GM18520 (cell line): ENCODE data around the gene ABLIM2.
"Not testable (repeated sequence)": the region's sequence is repeated elsewhere in the genome, so short reads cannot be mapped to it uniquely, and the experiment has no call there.

ENCODE experiments used
- ATAC-seq: cut with Tn5 transposase; IDR thresholded peaks from one replicate; pipeline ENCODE4 v1.9.1; 2021; ENCODE audit not compliant: unreplicated experiment

Gene ABLIM2

DNA sequence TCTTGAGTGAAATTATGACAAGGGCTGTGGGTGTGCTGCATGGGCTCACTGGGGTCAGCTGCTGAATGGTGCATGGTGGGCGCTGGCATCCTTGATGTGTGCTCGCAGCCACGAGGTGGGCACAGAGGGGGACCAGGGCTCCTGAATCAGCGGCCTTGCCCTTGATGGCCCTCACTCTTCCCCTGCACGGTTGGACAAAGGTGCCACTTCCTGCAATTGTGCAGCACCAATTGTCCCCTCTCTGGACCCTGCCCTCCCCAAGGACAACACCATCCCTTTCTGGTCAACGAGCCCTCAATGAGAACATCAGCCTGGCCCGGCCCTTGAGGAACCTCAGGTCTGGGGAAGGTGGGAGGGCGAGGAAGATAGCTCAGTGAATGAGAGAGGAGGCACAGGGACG is 16.1 kb downstream of the ABLIM2 start:
- no peak for ATAC-seq

DNA sequence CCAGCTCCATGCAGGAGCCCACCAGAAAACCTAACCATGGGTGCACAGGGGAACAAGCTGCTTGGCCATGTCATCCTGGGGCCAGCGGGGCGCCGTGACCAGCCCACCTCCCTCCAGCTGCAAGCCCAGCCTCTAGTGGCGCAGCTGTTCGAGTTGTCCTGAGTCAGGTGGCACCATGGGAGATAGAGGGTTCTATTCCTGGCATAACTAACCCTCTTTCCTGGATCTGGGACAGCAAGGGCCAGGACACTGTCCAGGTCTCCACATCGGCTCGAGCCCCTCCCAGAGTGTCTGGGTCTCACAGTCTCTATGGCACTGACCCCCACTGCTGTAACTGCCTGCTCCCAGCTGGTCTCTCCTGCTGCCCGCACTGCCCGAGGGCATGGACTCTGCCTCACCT is 16.7 kb downstream of the ABLIM2 start:
- ATAC-seq, result no peak

DNA sequence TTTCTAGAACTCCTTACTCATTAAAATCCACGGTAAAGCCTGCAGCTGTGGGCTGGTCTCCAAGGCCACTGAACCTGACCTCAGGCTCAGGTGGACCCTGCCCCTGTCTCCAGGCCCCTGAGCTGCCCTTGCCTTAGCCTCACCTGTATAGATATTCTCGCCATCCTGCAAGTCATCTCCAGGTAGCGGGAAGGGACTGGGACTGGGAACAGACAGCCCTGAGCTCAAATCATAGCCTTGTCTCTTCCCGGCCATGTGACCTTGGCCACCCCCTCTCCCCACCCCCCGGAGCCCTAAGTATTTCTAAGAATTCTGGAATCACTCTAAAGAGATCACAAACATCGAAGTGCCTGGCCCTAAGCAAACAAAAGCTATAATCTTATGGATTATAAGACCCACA is 17.7 kb downstream of the ABLIM2 start:
- ATAC-seq, result no peak

DNA sequence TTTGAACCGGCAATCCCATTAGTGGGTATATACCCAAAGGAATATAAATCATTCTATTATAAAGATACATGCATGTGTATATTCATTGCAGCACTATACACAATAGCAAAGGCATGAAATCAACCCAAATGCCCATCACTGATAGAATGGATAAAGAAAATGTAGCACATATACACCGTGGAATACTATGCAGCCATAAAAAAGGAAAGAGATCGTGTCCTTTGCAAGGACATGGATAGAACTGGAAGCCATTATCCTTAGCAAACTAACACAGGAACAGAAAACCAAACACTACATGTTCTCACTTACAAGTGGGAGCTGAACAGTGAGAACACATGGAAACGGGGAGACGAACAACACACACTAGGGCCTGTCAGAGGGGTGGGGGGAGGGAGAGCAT is 18.9 kb downstream of the ABLIM2 start:
- ATAC-seq, result not testable (repeated sequence)

GRCh38 chr4:8136972-8137710 is 21.5 kb downstream of the ABLIM2 start:
- ATAC-seq, result no peak

DNA sequence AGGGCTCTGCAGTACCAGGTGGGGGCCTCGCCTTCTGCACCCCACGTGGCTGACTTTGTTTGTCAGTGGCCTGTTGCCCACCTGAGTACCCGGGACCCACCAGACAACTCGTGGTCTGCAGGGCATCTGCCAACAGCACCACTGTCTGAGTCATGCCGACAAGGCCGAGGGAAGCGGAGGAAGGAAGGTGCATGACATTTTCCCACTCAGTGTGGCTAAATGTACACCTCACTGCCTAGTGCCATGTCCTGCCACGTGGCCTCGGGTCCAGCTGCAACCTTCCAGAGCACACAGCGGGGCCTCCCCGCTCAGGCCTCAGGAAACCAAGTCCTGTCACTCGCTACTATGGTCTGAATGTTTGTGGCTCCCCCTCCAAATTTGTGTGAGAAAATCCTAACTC is 22.1 kb downstream of the ABLIM2 start:
- no peak for ATAC-seq

- ATAC-seq, result no peak
Observed at GRCh38 chr4:8135666-8136065, 22.9 kb downstream of the ABLIM2 start.

DNA sequence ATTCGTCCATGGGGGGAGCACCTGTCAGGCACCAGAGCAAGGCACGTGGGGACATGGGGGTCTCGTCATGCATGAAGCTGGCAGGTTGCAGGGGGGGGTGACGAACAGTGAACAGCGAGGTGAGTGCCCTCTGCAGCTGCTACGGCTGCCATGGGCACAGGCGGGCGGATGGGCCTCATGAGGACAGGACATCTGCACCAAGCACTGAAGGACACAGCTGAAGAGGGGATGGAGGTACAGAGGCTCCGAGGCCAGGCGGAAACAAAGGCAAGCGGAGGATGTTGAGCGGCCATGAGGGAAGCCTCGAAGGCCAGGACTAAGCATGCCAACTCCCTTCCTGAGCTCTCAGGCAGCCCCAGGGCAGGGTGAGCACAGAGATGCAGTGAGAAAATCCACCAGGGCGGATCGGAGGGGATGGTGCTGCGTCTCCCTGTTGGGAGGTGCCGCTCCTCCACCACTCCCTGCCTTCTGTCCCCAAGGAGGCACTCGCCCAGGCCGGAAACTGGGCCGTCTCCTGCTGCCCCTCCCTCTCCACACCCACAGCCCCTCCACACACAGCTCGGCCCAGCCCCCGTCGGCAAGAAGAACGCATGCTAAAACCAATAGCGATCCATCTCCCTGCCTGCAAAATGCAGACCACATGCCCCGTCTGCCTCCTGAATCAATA is 24.6 kb downstream of the ABLIM2 start:
- ATAC-seq, result no peak

DNA sequence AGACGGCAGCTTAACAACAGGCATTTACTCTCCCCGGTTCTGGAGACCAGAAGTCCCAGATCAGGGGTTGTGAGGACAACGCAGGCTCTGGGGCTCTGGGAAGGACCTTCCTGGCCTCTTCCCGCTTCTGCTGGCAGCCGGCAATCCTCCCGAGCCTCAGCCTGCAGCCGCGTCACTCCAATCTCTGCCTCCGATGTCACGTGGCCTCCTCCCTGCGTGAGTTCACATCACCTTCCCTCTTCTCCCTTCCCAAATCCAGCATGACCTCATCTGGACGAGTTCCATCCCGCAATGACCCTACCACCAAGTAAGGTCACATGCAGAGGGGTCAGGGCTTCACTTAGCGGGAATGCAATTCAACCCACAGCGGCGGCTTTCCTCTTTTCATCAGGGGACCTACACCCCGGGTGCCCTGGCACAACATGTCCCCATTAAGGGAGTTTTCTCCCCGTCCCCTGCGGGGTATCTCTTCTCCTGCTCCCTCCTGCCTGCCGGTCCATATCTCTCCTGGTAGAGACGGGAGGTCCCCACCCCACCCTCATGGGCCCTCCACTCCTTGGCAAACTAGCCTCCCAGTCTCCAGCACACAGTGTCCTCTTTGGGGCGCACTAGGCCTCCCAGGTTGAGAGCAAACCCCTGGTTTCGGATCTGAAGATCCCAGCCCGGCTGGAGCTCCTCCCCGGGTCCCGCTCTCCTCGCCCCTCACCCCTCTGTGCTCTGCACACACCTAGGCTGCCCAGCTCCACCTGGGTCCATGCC is 25.5 kb downstream of the ABLIM2 start:
- no peak for ATAC-seq

GRCh38 chr4:8132400-8132799 is 26.2 kb downstream of the ABLIM2 start:
- no peak for ATAC-seq

DNA sequence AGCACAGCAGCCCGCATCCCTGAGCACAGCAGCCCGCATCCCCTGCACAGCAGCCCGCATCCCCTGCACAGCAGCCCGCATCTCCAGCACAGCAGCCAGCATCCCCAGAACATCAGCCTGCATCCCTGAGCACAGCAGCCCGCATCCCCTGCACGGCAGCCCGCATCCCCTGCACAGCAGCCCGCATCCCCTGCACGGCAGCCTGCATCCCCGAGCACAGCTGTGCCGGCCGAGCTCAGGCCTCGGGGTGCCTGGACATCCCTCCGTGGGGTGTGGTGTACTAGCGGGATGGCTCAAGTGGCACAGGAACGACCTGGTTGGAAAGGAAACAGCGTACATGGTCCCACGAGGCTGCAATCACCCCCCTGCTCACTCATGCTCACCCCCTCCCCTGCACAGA is 26.8 kb downstream of the ABLIM2 start:
- ATAC-seq, result no peak

- ATAC-seq, result no peak
Observed at GRCh38 chr4:8131210-8131609, 27.4 kb downstream of the ABLIM2 start.

GRCh38 chr4:8130346-8131066 is 28.1 kb downstream of the ABLIM2 start:
- ATAC-seq, result no peak

- ATAC-seq, result no peak
Observed at GRCh38 chr4:8129785-8130184, 28.8 kb downstream of the ABLIM2 start.

DNA sequence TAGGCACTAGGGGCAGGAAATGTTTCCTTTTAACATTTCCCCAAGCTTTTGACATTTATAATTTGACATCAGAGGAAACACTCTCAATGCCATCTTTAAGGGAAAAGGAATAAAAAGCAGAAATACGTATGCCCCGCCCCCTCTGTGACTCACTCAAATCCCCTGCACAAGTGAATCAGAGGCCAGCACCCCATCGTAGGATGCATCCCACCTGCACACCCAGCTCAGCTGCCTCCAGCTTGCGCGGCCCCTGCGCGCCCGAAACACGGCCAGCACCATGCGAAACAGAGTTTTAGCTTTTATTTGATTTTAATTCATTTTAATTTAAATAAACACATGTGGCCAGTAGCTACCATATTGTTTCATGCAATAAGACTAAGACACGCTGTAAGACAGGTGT is 29.5 kb downstream of the ABLIM2 start:
- ATAC-seq, result no peak

GRCh38 chr4:8128100-8128856 is 30.3 kb downstream of the ABLIM2 start:
- no peak for ATAC-seq

GRCh38 chr4:8127051-8127826 is 31.4 kb downstream of the ABLIM2 start:
- ATAC-seq, result no peak

DNA sequence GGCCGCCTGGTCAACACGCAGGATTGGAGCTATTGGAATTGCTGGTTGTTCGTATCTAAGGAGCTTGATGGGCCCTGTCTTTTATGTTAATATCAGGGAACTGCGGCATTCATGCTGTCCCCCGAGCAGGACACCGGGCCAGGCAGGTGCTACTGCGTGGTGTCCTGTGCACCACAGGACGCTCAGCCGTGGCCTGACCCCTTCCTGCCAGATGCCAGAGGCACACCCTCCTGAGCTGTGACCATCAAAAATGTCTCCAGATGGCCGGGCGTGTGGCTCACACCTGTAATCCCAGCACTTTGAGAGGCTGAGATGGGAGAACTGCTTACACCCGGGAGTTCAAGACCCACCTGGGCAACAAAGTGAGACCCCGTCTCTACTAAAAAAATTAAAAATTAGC is 32.1 kb downstream of the ABLIM2 start:
- no peak for ATAC-seq

DNA sequence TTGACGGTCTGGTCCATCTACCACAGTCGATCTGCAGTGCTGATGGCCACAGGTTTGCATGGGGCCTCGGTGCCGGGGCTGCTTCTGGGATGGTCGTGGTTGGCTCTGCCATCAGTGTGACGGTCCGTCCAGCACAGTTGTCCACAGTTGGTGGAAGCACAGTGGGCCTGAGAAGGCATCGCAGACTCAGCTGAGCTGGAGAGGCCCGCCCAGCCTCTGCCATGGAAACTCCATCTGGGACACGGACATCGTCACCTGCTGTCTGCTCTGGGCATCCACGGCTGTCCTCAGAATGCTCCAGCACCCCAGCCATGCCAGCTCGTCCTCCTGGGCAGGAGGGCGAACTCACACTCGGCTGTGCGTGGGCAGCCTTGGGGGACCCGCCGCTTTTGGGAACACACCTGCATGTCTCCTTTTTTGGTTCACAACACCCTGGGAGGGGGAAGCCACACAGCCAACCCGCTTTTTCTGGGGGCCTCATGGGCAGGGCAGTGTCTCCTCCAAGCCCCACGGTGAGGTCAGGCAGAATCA is 33.0 kb downstream of the ABLIM2 start:
- no peak for ATAC-seq

DNA sequence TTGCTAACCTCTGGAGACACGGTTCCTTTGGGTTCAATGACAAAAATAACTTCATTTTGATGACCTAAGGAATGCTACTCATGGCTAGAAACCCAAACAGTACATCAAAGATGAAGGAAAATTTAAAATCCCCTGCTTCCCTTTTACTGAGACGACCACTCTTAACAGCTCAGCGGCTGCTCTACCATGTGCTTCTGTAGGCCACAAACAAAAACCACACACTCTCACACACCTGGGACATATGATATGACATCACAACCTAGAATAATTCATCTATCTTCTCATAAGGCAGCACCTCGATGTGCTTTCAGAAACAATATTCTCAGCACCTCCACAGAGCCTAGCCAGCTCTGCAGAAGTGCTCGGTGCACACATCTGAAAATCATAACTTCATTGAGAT is 34.7 kb downstream of the ABLIM2 start:
- no peak for ATAC-seq
